A204.1 (cell line): ENCODE data around the gene SYT9.

Experiments used
- FAIRE-seq: peaks from 2 replicates; lab custom pipeline; 2012; peaks lifted over from hg19 to GRCh38; lab: Jason Lieb, UNC

SYT9 gene

GRCh38 chr11:7428196-7428595, 176.5 kb downstream of the SYT9 start:
- no peak for FAIRE-seq

DNA sequence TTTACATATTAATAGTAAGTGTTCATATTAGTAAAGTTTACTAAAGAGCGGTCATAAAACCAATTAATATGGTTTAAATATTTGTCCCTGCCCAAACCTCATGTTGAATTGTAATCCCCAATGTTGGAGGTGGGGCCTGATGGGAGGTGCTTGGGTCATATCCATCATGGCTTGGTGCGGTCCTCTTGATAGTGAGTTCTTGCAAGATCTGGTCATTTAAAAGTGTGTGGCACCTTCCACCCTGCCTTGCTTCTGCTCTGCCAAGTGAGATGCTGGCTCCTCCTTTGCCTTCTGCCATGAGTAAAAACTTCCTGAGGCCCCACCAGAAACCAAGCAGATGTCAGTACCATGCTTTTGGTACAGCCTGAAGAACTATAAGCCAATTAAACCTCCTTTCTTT, 178.8 kb downstream of the SYT9 start:
- FAIRE-seq: no peak

GRCh38 chr11:7435176-7435575, 183.5 kb downstream of the SYT9 start:
- FAIRE-seq: no peak

- FAIRE-seq: no peak
Measured at GRCh38 chr11:7436146-7436545, 184.4 kb downstream of the SYT9 start.

DNA sequence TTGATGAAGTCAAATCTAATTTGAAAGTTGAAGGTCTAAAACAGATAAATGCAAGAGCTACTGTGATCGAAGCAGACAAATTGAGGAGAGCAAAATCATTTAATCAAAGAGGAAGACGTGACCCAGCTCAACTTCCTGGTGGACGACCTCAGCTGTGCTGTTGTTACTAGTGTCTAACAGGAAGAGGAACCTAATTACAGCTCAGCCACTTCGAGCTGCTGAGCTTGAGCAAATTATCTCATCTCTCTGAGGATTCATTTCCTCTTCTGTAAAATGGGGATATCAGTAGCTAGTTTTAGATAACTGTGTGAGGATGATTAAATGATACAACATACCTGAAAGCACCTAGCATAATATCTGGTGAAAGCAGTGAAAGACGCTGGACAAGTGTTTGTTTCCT, 185.0 kb downstream of the SYT9 start:
- no peak for FAIRE-seq

- FAIRE-seq: no peak
Measured at GRCh38 chr11:7437696-7438095, 186.0 kb downstream of the SYT9 start.

DNA sequence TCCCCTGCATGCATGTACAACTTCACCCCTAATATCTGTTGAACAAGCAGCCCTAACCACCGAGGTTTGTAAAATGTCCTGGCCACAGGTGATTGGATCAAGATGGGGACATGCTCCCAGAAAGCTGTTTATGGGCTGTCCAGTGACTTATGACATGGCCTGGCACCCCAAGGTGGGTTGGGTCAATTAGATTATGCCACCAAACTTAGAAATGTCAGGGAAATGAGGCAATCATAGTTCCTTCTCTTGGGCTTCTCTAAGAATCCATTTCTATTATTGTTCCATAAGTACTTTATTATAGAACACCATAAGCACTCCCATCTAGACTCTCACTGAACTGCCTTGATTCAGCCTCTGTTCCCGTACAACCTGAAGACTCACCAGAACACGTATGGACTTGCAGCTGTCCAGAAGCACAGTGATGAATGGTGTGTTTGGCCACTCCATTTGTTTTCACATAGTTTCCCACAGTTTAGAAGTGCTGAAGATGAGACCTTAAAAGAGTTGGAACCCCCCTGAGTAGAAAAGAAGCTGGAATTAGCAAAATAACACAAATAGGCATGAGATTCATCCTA, 188.1 kb downstream of the SYT9 start:
- FAIRE-seq: no peak

- no peak for FAIRE-seq
Measured at GRCh38 chr11:7442588-7443215, 191.0 kb downstream of the SYT9 start.

- FAIRE-seq: no peak
Measured at GRCh38 chr11:7444091-7444981, 192.6 kb downstream of the SYT9 start.

DNA sequence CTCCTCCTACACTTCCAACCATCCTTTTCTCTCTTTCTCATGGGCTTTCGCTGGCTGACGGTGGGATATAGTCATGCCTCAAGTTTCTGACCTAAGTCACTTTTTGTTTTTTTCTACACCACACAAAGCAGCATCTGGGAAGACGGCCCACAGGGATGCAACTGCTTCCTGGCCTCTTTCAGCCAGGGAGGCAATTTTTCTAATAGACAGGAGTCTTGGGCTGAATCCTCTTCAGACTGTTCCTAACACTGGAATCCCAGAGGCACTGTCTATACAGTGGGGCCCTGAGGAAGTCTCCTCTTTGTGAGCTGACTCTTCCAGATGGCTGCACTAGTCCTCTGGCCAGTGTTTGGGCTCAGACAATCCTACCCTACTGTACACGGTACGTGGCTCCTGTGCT, 193.9 kb downstream of the SYT9 start:
- no peak for FAIRE-seq

DNA sequence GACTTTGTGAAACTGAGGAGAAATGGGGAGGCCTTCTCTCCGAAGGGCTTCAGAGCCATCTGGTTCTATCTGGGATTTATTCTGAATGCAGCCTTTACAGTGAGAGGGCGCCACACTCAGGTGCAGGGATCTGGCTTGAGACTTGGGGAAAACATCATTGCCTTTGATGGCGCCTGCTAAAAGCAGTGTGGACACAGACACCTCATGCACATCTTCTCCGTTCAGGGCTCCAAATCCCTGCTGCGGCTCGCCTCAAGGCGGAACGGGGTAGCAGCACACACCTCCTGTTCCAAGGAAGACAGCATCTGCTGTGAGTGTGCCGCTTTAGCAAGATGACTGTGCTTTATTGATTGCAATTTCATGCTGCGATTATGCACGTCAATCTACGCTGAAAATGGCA, 196.5 kb downstream of the SYT9 start:
- no peak for FAIRE-seq

DNA sequence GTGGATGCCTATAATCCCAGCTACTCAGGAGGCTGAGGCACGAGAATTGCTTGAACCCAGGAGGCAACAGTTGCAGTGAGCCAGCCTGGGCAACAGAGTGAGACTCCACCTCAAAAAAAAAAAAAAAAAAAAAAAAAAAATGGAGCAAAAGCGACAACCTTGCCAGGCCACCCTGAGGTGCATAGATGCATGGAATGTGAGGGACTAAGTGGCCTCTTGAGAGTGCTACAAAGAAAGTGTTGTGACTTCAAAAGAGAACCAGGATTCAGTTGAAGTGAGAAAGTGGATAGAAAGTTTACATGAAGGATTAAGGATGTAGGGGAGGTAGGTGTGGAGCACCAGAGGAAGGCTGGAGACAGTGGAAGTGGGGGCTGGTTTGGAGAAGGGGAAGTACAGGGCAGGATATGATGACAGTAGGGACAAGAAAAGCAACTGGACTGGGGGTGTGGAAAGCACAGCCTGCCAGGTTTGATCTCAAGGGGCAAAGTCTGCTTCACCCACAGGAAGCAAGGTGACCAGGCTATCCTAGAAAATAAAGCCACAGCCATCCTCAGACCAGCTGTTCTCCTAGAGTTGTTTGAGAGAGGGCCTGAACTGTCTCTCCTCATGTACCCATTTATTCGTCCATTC, 197.6 kb downstream of the SYT9 start:
- no peak for FAIRE-seq

DNA sequence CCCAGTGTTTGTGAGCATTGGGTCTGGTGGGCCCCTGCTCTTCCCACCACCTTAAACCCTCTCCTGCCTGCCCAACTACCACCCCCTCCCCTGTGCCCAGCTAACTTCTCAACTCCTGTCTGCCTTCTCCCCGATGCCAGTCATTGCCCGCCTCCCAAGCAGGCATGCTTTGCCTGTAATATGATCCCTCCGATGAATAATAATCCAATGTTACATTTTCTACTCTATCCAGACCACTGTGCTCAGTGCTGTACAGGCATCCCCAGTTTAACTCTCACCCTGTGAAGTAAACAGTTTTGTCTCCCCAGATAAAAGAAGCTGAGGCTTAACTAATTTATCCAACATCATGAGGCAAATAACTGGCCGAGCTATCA, 198.1 kb downstream of the SYT9 start:
- FAIRE-seq: no peak

- FAIRE-seq: no peak
Measured at GRCh38 chr11:7450836-7451235, 199.1 kb downstream of the SYT9 start.

GRCh38 chr11:7451520-7451919, 199.8 kb downstream of the SYT9 start:
- FAIRE-seq: no peak

- no peak for FAIRE-seq
Measured at GRCh38 chr11:7451952-7452494, 200.3 kb downstream of the SYT9 start.

DNA sequence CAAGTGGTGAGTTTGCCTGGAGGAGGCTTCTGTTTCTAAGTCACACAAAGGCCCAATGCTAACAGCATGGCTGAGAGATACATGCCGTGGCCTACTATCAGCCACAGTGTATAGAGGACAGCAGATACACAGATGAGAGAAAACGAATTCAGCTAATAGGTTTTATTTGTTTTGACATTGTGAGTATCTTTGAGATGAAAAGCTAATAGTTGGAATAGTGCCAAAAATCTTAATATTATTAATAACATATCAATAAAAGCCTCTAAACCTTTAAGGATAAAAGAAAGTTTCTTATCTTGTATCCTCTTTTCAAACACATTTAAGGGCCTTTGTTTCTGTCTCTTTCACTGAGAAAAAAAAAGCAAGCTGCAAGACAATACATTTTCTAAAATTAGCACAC, 203.2 kb downstream of the SYT9 start:
- FAIRE-seq: no peak

- no peak for FAIRE-seq
Measured at GRCh38 chr11:7457211-7457610, 205.5 kb downstream of the SYT9 start.

DNA sequence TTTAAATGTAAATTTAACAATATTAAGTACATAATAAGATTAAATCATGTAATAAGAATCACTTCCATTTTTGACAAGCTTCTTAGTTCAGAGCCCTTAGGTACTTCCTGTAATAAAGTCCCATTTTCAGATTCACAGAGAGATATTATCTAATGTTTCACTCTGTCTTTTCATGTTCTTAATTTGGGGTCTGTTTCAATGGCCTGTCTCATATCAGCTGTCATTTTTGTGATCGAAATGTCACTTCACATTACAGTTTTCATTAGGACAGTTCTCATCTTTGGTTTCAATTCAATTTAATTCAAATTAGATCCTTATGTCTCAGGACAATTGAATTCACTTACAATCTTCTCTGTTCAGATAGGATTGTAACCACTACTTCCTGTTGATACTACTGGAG, 211.0 kb downstream of the SYT9 start:
- FAIRE-seq: no peak

DNA sequence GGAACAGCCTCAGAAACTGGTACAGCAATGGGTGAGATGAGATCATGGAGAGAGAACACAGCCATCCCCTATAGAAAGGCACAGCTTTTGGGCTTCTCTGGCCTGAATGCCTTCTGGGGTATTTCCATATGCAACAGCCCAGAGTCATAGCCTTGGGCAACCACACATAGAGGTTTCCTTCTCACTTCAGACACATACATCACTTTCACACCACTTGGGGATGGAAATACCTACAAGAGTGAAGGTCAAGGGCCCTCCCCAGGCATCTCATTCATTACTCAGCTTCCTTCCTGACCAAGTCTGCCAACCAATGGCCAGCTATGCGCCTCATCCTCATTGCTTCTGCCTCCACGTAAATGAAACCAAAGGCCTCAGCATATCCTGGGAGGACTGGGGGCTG, 215.9 kb downstream of the SYT9 start:
- no peak for FAIRE-seq

- FAIRE-seq: no peak
Measured at GRCh38 chr11:7469351-7469865, 217.7 kb downstream of the SYT9 start.

DNA sequence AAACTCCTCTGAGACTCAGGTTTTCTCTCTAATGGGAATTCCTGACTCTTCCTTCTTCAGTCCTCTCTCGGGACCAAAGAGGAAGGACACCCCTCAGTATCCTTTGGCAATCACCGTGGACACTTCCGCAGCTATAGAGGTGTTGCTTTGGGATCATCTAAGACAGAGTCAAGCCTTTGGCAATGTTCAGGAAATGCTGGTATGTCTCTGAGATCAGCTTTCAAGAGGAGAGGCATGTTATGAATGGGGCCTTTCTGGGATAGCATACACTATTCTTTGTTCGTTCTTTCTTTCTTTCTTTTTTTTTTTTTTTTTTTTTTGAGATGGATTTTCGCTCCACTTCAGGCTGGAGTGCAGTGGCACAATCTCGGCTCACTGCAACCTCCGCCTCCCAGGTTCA, 219.4 kb downstream of the SYT9 start:
- FAIRE-seq: no peak

GRCh38 chr11:7473717-7474116, 222.0 kb downstream of the SYT9 start:
- FAIRE-seq: no peak
